Activated T-cell treated with anti-CD3 and anti-CD28 coated beads for 24 hours (primary cell): ENCODE data around the gene ZSWIM4.
A peak's percentile ranks its signal among the peaks of the same experiment; 100 is the strongest.

Source experiments
- DNase-seq: peaks from one replicate; pipeline ENCODE4 v3.0.0-alpha.2; 2020; ENCODE audit warnings: low read depth

Gene ZSWIM4

DNA sequence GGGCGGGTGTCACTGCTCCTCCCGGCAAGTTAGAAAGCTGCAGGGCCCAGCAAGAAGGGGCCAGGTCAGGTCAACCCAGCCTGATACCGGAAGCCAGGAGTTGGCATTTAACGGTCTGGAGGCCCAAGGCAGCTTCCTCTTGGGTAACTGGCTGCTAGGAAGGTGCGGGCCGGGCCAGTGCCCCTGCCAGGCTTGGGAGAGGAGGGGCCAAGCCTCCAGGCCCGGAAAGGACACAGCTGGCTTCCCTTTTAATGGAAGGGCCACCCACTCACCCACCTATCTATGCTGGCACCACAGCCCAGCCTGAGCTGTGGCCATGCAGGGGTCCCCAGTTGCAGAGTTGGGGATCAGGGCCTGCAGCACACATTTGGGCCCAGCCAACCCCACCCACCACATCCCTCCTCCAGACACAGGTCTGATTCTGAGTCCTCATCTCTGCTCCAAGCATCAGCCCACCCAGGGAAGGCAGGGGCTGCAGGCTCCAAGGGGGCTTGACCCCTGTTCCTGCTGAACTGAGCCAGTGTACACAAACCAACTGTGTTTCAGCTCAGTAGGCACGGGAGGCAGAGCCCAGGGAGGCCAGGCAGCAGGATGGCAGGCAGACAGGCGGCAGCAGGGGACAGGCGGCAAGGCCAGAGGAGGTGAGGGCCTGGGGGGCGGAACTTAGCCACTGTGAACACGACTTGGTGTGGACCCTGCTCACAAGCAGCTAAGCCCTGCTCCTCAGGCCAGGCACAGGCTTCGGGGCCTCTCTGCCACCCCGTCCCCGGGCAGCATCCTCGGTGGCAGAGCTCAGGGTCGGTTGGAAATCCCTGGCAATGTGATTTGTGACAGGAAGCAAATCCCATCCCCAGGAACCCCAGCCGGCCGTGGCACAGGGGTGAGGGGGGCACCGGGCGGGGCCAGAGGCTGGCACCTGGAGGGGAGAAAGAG is 40.8 kb downstream of the ZSWIM4 start:
- no peak for DNase-seq

GRCh38 chr19:13838435-13839129 is 43.3 kb downstream of the ZSWIM4 start:
- no peak for DNase-seq

- peak; percentile 86 for DNase-seq
Observed at GRCh38 chr19:13839130-13839937, 44.1 kb downstream of the ZSWIM4 start.

DNA sequence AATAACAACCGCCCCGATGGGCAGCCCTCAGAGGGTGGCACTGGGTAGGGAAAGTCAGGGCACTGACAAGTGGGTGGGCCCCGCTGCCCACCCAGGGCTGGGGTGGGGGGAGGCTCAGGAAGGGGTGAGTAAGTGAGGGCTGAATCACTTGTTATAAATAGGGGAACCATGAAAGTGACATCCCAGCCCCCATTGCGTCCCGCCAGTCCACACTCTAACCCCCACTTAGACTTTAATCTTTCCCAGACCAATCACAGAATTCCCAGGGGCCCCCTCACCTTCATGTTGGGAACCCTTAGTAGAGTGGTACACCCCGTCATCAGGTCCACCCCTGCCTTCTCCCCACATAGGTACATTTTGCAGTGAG is 44.7 kb downstream of the ZSWIM4 start:
- DNase-seq = no peak

GRCh38 chr19:13840305-13841085 is 45.3 kb downstream of the ZSWIM4 start:
- DNase-seq = no peak

DNA sequence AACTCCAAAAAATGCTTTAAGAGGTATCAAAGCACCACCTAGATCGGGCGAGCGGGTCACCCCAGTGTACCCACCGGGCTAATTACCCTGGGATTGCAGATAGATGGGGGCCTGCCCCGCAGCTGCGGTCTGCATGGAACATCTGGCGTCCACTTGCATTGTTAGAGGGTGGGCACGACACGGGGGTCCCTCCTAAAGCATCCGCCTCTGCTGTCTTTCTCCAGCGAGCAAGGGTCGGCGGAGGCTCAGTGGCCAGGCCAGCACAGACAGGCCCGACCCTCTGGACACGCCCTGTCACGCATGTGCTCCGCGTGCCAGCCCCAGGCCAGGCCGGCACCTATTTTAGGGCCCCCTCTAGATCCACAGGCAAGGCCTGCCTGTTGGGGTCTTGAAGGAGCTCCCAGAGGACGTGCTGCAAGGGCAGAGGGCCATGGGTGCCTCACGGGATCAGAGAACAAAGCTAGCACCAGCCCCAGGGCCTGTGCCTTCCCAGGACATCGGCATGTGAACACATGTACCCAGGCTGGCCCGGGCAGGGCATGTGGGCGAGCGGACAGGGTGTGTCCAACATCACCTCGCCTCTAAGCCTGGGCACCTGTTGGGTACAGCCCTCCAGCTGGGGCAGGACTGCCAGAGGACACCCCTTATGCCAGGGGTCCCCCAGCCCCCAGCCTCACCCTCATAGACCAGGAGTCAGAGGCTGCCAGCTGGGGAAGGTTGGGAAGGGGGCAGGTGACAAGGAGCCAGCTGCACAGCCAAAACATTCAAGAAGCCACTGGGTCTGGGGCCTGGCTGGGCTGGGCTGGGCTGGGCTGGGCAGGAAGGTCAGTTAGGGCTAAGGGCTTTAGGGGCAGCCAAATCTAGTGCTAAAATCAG is 46.1 kb downstream of the ZSWIM4 start:
- no peak for DNase-seq

- DNase-seq = no peak
Observed at GRCh38 chr19:13841962-13842290, 46.7 kb downstream of the ZSWIM4 start.

DNA sequence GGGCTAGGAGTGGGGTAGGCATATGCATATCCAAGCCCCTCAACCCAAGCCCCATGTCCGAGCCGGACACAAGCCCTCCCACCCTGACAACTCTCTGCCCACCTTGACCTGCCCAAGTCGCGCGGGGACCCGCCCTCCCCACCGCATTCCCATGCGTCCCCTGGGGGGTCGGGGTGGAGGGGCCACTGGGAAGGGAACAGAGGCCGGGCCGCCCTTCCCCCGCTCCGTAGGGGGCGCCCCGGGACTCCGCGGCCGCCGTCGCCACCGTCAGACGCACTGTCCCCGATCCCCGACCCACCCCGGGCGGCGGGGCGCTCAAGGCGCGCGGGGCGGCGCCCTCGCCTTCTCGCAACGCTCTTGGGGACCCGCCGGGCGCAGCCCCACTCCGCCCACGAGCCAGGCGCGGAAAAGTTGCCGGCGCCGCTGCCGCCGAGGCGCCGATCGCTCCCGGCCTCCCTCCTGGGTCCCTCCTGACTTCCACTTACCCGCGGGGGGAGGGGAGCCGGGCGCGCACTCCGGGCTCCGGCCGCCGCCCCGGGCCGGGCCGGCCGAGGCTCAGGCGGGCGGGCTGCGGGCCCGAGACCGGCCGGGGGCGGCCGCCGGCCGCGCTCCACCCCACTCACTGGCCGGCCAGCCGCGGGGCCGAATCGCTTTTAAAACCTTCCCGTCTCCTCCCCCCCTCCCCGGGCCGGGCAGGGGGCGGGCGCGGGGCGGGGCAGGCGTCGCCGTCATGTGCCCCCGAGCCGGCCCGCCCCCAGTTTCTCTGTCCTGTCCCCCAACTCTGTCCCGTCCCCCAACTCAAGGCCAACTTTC is 47.3 kb downstream of the ZSWIM4 start:
- DNase-seq = no peak

DNA sequence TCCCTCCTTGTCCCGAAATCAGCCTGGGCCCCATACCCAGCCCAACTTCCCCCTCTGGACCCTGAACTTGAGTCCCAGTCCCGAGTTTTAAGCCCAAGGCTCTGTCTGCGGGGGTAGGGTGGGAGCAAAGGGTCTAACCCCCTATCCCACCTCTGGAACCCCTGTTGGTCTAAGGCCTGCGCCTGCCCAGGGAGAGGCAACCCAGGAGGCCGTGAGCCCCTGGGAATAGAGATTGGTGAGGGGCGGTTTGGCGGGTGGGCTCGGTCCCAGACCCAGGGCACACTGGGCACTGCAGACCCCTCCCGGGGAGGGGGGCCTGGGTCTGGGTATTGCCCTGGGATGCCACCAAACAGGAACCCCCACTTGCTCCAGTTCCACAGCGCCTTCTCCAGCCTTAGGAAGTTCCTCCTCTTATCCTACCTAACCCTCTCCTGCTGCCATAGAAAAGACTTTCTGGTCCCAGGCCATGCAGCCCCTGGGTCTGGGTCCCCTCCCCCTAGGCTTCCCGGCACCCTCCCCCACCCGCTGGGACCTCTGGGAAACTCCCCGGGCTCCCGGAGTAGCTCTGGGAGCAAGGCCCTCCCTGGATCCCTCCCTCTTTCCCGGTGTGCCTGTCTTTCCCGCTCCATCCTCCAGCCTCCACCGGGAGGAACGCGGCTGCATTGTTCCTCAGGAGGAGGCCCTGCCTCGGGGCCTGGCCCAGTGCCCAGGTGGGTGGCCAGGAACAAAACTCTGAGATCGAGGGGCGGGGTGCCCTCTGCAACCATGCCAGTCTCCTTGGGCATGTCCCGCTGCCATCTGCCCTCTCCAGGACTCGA is 48.1 kb downstream of the ZSWIM4 start:
- DNase-seq = no peak

DNA sequence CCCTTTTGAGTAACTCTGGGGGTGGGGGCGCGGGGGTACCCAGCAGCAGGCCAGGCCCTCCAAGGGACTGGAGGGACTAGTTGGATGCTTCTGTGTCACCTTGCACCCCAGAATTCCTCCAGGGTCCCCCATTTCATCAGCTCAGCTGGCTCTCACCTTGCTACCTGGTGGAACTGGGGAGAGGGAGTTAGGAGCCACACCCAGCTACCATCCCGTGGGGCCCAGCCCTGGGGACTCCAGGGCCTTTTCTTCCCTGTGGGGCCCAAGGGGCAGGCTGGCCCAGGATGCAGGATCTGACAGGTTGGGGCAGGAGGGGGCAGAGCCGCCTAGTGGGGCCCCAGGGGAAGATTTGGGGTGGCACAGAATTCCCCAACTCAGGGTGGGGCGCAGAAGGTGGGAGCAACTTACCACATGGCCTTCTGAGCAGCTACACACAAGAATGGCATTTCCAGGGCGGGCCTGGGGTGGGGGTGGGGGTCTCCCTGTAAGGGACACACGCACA is 48.9 kb downstream of the ZSWIM4 start:
- no peak for DNase-seq

GRCh38 chr19:13846557-13847406 is 51.5 kb downstream of the ZSWIM4 start:
- peak; percentile 89 for DNase-seq

- peak; percentile 73 for DNase-seq
Observed at GRCh38 chr19:13847407-13848339, 52.4 kb downstream of the ZSWIM4 start.

DNA sequence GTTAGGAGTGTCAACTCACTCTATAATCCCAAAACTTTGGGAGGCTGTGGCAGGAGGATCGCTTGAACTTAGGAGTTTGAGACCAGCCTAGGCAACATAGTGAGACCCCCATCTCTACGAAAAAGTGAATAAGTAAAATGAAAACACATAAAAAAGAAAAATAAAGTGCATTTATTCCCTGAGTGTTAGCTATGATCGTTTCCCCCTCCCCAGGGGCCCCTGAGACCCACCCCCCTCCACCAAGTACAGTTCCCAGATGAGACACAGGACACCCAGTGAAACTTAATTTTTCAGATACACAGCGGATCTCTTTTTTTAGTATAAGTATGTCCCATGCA is 53.1 kb downstream of the ZSWIM4 start:
- DNase-seq = no peak

DNA sequence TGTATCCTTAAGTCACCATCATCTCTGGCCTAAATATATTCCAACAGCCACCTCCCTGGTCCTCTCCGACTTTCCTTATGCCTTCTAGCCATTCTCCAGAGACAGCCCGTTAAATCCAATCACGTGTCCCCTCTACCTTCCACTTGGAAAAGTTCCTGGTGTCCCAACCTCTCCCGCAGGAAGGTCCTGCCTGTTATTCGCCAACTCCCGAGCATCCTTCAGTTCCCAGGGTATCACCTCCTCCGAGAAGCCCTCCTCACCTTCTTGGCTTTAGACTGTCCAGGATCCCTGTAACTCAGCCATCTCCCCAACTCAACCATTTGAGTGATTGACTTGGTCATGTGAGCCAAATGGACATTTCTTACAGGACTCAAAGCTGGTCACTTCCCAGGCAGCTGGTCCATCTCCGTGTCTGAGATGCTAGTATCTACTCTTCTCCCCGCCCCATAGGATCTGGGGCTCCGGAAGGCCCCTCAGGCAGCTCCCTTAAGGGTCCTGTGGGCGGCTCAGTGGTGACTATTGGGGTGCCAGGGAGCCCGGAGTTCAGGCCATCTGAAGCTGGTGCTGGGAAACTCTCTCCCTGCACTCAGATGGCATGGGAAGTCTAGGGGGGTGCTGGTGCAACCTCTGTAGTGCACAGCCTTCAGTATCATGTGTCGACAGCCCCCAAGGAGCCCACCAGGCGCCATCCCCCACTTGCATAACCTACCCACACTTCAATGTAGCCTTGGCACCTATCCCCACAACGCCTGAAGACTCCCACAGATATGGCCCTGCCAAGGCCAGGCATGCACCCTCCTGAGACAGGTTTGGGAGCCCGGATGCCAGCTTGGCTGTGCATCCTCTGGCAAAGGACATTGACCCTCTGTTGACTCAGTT is 53.8 kb downstream of the ZSWIM4 start:
- no peak for DNase-seq

DNA sequence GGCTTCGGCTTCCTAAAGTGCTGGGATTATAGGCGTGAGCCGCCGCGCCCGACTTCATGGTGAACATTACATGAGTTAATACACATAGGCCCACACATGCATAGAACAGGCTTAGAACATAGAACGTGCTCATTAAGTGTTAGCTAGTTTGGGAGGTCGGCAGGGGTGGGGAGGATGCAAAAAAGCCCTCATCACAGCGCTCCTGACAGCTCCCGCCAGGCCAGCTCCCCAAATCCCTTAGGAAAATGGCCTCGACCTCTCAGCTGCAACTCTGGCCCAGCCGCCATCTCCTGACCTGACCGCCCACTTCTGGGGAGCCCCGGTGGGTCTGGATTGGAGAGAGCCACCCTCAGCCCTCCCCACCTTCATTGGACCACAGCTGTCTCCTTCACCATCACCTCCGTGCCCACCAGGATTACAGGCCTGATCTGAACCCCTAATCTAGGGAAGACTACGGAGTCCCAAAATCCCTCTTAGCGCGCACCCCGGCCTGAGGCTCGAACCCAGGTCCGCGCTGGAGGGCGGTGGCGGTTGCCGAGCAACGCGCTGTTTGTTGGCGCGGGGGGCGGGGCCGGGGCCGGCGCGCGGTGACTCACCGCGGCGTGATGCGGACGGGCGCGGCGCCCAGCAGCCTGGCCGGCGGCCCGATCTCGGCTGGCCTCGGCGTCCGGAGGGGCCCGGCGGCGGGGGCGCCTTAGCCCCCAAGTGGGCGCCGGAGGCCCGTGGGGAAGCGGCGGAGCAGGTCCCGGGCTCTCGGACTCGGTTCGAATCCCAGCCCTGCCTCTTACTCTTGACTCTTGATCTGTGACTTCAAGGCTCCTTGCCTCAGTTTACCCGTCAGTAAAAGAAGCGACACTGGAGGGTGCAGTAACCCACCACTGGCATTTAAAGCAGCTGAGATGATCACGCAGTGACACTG is 55.0 kb downstream of the ZSWIM4 start:
- DNase-seq = no peak
